Measurements from ENCODE around the gene DRC7. TPM values are rescaled to one million over a fixed set of nuclear protein-coding genes. Genes with fewer than 3 reads are reported as not detected.

The DRC7 gene
- polyA plus RNA-seq, 1 of the 3 experiments (the other 2 are of a cell fraction) = 0.58 TPM

GRCh38 chr16:57722651-57723050, 28.0 kb downstream of the DRC7 start:
- H3K4me3 ChIP-seq (ENCODE audit: low read depth in 2 of 2, low read length in 1 of 2) = no peak overlapping the region
- H3F3A ChIP-seq (replicated peaks; ENCODE audit: insufficient read depth) = no peaks in the 10 kb centered on the region
- no peak overlapping the region for H3K27ac ChIP-seq (ENCODE audit: low read depth in 2 of 2, low read length in 1 of 2)
- TF ChIP-seq JUND (IDR thresholded peaks at IDR 0.05) = no peak
- TF ChIP-seq TCF12 (IDR thresholded peaks at IDR 0.05) = no peak
- no peak for TF ChIP-seq CHD2 (IDR thresholded peaks at IDR 0.05; ENCODE audit: low read length, partially characterized antibody)
- no peak for TF ChIP-seq EZH2phosphoT487 (IDR thresholded peaks at IDR 0.05; ENCODE audit: borderline replicate concordance, low read depth)
- TF ChIP-seq GABPA (IDR thresholded peaks at IDR 0.05; ENCODE audit: low read depth) = no peak
- no peak for TF ChIP-seq NFIC (IDR thresholded peaks at IDR 0.05; ENCODE audit: borderline replicate concordance)
- no peak for TF ChIP-seq RFX5 (IDR thresholded peaks at IDR 0.05; ENCODE audit: low read length)
- TF ChIP-seq FOSL2 (IDR thresholded peaks at IDR 0.05; ENCODE audit: borderline replicate concordance, low read depth) = no peak
- H3K9ac ChIP-seq = no peak overlapping the region
- H3K4me2 ChIP-seq = no peak overlapping the region
- H3K9me3 ChIP-seq = no peaks in the 10 kb centered on the region
- DNase-seq = no peak
- ChIA-PET CTCF (interaction anchor here (1.0 kb wide), 1 partner anchor 146 kb away, joined by 6 read pairs; no protein-coding TSS in a partner anchor), POLR2A (no interaction called here)
- no peaks in the 10 kb centered on the region for H3K79me2 ChIP-seq (ENCODE audit: insufficient read depth)
- H2AFZ ChIP-seq (ENCODE audit: low read depth) = no peak overlapping the region
- WGBS (ENCODE audit: low lambda C conversion rate) = 69% methylated on average over 9 of the region's 11 CpGs
- no peaks in the 10 kb centered on the region for H3K36me3 ChIP-seq (replicated peaks in 1 of 2; ENCODE audit: control insufficient read depth in 1 of 2, insufficient read depth in 2 of 2, low read length in 1 of 2)
- no peaks in the 10 kb centered on the region for H4K20me1 ChIP-seq (ENCODE audit: insufficient read depth)
- no peaks in the 10 kb centered on the region for H3K9me2 ChIP-seq
- no peaks in the 10 kb centered on the region; the same call in 1 of the 2 replicates for H3K27me3 ChIP-seq (ENCODE audit: insufficient read depth)
- peaks cover 0 to 7% of the 10 kb centered on the region in 2 experiments; a peak in 1 of 4 replicates for H3K4me1 ChIP-seq (ENCODE audit: control insufficient read depth in 1 of 2, insufficient read depth in 2 of 2, low read depth in 1 of 2, low read length in 1 of 2)

GRCh38 chr16:57723170-57723569, 28.6 kb downstream of the DRC7 start:
- Histone ChIP-seq H3K4me3 (ENCODE audit: low read depth in 2 of 2, low read length in 1 of 2) (no peak overlapping the region), H3K36me3 (replicated peaks in 1 of 2; ENCODE audit: control insufficient read depth in 1 of 2, insufficient read depth in 2 of 2, low read length in 1 of 2) (no peaks in the 10 kb centered on the region), H3K9me3 (no peaks in the 10 kb centered on the region), H3F3A (replicated peaks; ENCODE audit: insufficient read depth) (no peaks in the 10 kb centered on the region), H3K9ac (no peak overlapping the region), H4K20me1 (ENCODE audit: insufficient read depth) (no peaks in the 10 kb centered on the region), H3K4me2 (no peak overlapping the region), H3K79me2 (ENCODE audit: insufficient read depth) (no peaks in the 10 kb centered on the region), H2AFZ (ENCODE audit: low read depth) (no peak overlapping the region), H3K9me2 (no peaks in the 10 kb centered on the region), H3K4me1 (ENCODE audit: control insufficient read depth in 1 of 2, insufficient read depth in 2 of 2, low read depth in 1 of 2, low read length in 1 of 2) (peaks cover 0 to 7% of the 10 kb centered on the region in 2 experiments; a peak in 1 of 4 replicates), H3K27ac (ENCODE audit: low read depth in 2 of 2, low read length in 1 of 2) (no peak overlapping the region), H3K27me3 (ENCODE audit: insufficient read depth) (no peaks in the 10 kb centered on the region; the same call in 1 of the 2 replicates)
- DNase-seq = no peak
- ChIA-PET POLR2A (no interaction called here), CTCF (interaction anchor here (1.0 kb wide), 1 partner anchor 147 kb away, joined by 6 read pairs; no protein-coding TSS in a partner anchor)
- WGBS (ENCODE audit: low lambda C conversion rate) = 58% methylated on average over 6 of the region's 7 CpGs
- TF ChIP-seq USF2 (IDR thresholded peaks at IDR 0.05; ENCODE audit: borderline replicate concordance, low read depth, low read length) (no peak), CTCF (IDR thresholded peaks at IDR 0.05) (peak; percentile 41), RAD21 (IDR thresholded peaks at IDR 0.05; ENCODE audit: low read length) (0 out of 2 replicates have a peak, but pooled peaks have one; percentile 24)
